Neural cell (in vitro differentiated cells): ENCODE data around the gene USP6NL. TPM values are rescaled to one million over a fixed set of nuclear protein-coding genes. Genes with fewer than 3 reads are reported as not detected.

ENCODE experiments used
- H2AFZ ChIP-seq: fragments of 200-600, 300-800 bp; sonication (generic), shearing (Covaris generic); 2 replicates; pipeline ENCODE4 v1.6.0; 2014; ENCODE audit warnings: low read depth, mild to moderate bottlenecking, antibody characterized with exemption, low read length, moderate library complexity
- H3F3A ChIP-seq: fragments of 200-600 bp; shearing (Covaris generic); 2 replicates; pipeline ENCODE4 v1.6.1; 2016; ENCODE audit warnings: mild to moderate bottlenecking, moderate library complexity, mixed read lengths, antibody characterized with exemption, low read length; ENCODE audit not compliant: insufficient read depth, poor library complexity, severe bottlenecking
- H3K27ac ChIP-seq: fragments of 200-600, 300-800 bp; sonication (generic), shearing (Covaris generic); 2 replicates; pipeline ENCODE4 v1.5.1; 2014; ENCODE audit warnings: mild to moderate bottlenecking, low read length, moderate library complexity
- H3K27me3 ChIP-seq: fragments of 300-800, 200-600 bp; sonication (generic), shearing (Covaris generic); 2 replicates; pipeline ENCODE4 v1.6.0; 2014; ENCODE audit warnings: mild to moderate bottlenecking, low read depth, low read length, moderate library complexity; ENCODE audit not compliant: insufficient read depth
- H3K36me3 ChIP-seq: fragments of 300-800, 200-600 bp; sonication (generic), shearing (Covaris generic); 2 replicates; pipeline ENCODE4 v1.5.1; 2014; ENCODE audit warnings: mild to moderate bottlenecking, antibody characterized with exemption, low read length, moderate library complexity; ENCODE audit not compliant: insufficient read depth
- H3K4me2 ChIP-seq: fragments of 300-800, 200-600 bp; sonication (generic), shearing (Covaris generic); 2 replicates; pipeline ENCODE4 v1.6.0; 2014; ENCODE audit warnings: mild to moderate bottlenecking, low read length
- H3K4me3 ChIP-seq: fragments of 300-800, 200-600 bp; sonication (generic), shearing (Covaris generic); 2 replicates; pipeline ENCODE4 v1.5.1; 2014; ENCODE audit warnings: mild to moderate bottlenecking, low read length, moderate library complexity
- H3K79me2 ChIP-seq: fragments of 200-600 bp; shearing (Covaris generic); replicated peaks from 2 replicates; pipeline ENCODE4 v1.6.0; 2014; ENCODE audit warnings: mild to moderate bottlenecking, low read length, moderate library complexity; ENCODE audit not compliant: insufficient read depth
- H3K9ac ChIP-seq: fragments of 300-800, 200-600 bp; sonication (generic), shearing (Covaris generic); 2 replicates; pipeline ENCODE4 v1.6.1; 2016; ENCODE audit warnings: mild to moderate bottlenecking, low read length, mixed read lengths
- H3K9me2 ChIP-seq: fragments of 200-600 bp; shearing (Covaris generic); 2 replicates; pipeline ENCODE4 v1.6.1; 2016; ENCODE audit warnings: mild to moderate bottlenecking, low read length, mixed read lengths; ENCODE audit not compliant: insufficient read depth
- H3K9me3 ChIP-seq: fragments of 200-600, 300-800 bp; sonication (generic), shearing (Covaris generic); 2 replicates; pipeline ENCODE4 v1.6.1; 2016; ENCODE audit warnings: mild to moderate bottlenecking, mixed run types, low read length, moderate library complexity, mixed read lengths
- H4K20me1 ChIP-seq: fragments of 200-600 bp; shearing (Covaris generic); 2 replicates; pipeline ENCODE4 v1.6.1; 2016; ENCODE audit warnings: mild to moderate bottlenecking, mixed run types; ENCODE audit not compliant: insufficient read depth
- CTCF ChIP-seq: fragments of 450-650 bp; IDR thresholded peaks from 2 replicates; pipeline ENCODE4 v1.5.1; 2014; ENCODE audit warnings: antibody characterized with exemption, mild to moderate bottlenecking, moderate library complexity; ENCODE audit not compliant: poor library complexity, severe bottlenecking
- EP300 ChIP-seq: fragments of 450-650 bp; conservative IDR thresholded peaks from 2 replicates; pipeline ENCODE4 v1.6.1; 2014; ENCODE audit warnings: antibody characterized with exemption, mild to moderate bottlenecking, moderate library complexity; ENCODE audit not compliant: poor library complexity, severe bottlenecking
- EZH2 ChIP-seq: fragments of 200-600, 300-800 bp; shearing (Covaris generic), sonication (generic); IDR thresholded peaks from 2 replicates; pipeline ENCODE4 v1.6.1; 2014; ENCODE audit warnings: antibody characterized with exemption, low read length, borderline replicate concordance, mild to moderate bottlenecking; ENCODE audit not compliant: insufficient read depth, poor library complexity, severe bottlenecking
- MXI1 ChIP-seq: fragments of 450-650 bp; conservative IDR thresholded peaks from 2 replicates; pipeline ENCODE4 v1.6.1; 2014; ENCODE audit warnings: antibody characterized with exemption, mild to moderate bottlenecking; ENCODE audit not compliant: poor library complexity, severe bottlenecking
- POLR2AphosphoS5 ChIP-seq: IDR thresholded peaks from 2 replicates; pipeline ENCODE4 v1.6.1; 2012
- RAD21 ChIP-seq: fragments of 450-650 bp; conservative IDR thresholded peaks from 2 replicates; pipeline ENCODE4 v1.6.1; 2014; ENCODE audit warnings: antibody characterized with exemption, mild to moderate bottlenecking, moderate library complexity
- REST ChIP-seq: IDR thresholded peaks from 2 replicates; pipeline ENCODE4 v1.6.1; 2012; ENCODE audit warnings: borderline replicate concordance
- SMC3 ChIP-seq: fragments of 450-650 bp; conservative IDR thresholded peaks from 2 replicates; pipeline ENCODE4 v1.6.1; 2014; ENCODE audit warnings: antibody characterized with exemption, mild to moderate bottlenecking, moderate library complexity; ENCODE audit not compliant: poor library complexity
- TAF1 ChIP-seq: IDR thresholded peaks from 2 replicates; pipeline ENCODE4 v1.6.1; 2012; ENCODE audit warnings: low read depth
- polyA plus RNA-seq: library from polyadenylated mRNA; depleted of rRNA; stranded (reverse); fragments of >200 nt; gene quantifications from 2 replicates; pipeline ENCODE4 v1.2.3, GENCODE V29; 2014

Gene USP6NL
- polyA plus RNA-seq, 1 donor from 2014 or later = 39.9 TPM

- no peaks in the 10 kb centered on the region for H3K27me3 ChIP-seq
- no peaks in the 10 kb centered on the region for H3K9me2 ChIP-seq
- TF ChIP-seq REST = no peak
- TF ChIP-seq SMC3 = no peak
- TF ChIP-seq EZH2 = no peak
- no peak for TF ChIP-seq POLR2AphosphoS5
- no peak for TF ChIP-seq TAF1
- no peak for TF ChIP-seq MXI1
- no peaks in the 10 kb centered on the region for H4K20me1 ChIP-seq
- H3K36me3 ChIP-seq = peaks cover 2% of the 10 kb centered on the region
- no peak overlapping the region for H3K27ac ChIP-seq
- no peak overlapping the region for H3K9ac ChIP-seq
- H3K9me3 ChIP-seq = no peaks in the 10 kb centered on the region
- no peak overlapping the region for H3K4me3 ChIP-seq
- peaks cover 100% of the 10 kb centered on the region for H3K79me2 ChIP-seq
- H3K4me2 ChIP-seq = no peak overlapping the region
- no peak overlapping the region for H2AFZ ChIP-seq
- H3F3A ChIP-seq = no peaks in the 10 kb centered on the region
These were observed 7.7 kb downstream of the USP6NL start for GRCh38 chr10:11603741-11604140.

- Histone ChIP-seq H3K79me2 (peaks cover 99% of the 10 kb centered on the region), H3K27ac (no peak overlapping the region), H2AFZ (no peak overlapping the region), H3K4me3 (no peak overlapping the region), H3K9me3 (no peaks in the 10 kb centered on the region), H4K20me1 (no peaks in the 10 kb centered on the region), H3K27me3 (no peaks in the 10 kb centered on the region), H3K9ac (no peak overlapping the region), H3K4me2 (no peak overlapping the region), H3K36me3 (peaks cover 2% of the 10 kb centered on the region), H3K9me2 (no peaks in the 10 kb centered on the region), H3F3A (no peaks in the 10 kb centered on the region)
- TF ChIP-seq RAD21 (no peak), REST (no peak), SMC3 (no peak), EZH2 (no peak), EP300 (no peak), CTCF (no peak), POLR2AphosphoS5 (no peak), TAF1 (no peak), MXI1 (no peak)
These were observed 8.4 kb downstream of the USP6NL start for GRCh38 chr10:11602919-11603523.
